NT2/D1 (cell line): ENCODE data around the gene MRPL42.

Experiments
- SUZ12 ChIP-seq: IDR thresholded peaks from 2 replicates; pipeline ENCODE4 v1.6.1; 2011; ENCODE audit not compliant: insufficient read length, insufficient read depth; ENCODE audit errors: extremely low read depth
- YY1 ChIP-seq: IDR thresholded peaks from 2 replicates; pipeline ENCODE4 v1.6.1; 2011; ENCODE audit not compliant: insufficient read length, insufficient read depth
- ZNF274 ChIP-seq: IDR thresholded peaks from 2 replicates; pipeline ENCODE4 v1.6.1; 2011; ENCODE audit warnings: mild to moderate bottlenecking, low read depth, low read length

GRCh38 chr12:93563807-93564538, 96.7 kb downstream of the MRPL42 start:
- TF ChIP-seq YY1 (no peak), SUZ12 (no peak), ZNF274 (no peak)
